Activated T-helper 1 cell treated with anti-CD3 and anti-CD28 coated beads, Interleukin-12 subunit alpha, Interleukin-12 subunit beta, Interleukin-2, Interleukin-4 antibody, amounts not matched to agents 30 ng/mL and 10 ng/mL and 1 ng/mL, durations not matched to agents 14 hours and 24 hours and 36 hours (primary cell): Measurements from ENCODE around the gene OR52L1. TPM values are rescaled to one million over a fixed set of nuclear protein-coding genes. Genes with fewer than 3 reads are reported as not detected.

Source experiments
- DNase-seq: peaks from one replicate; pipeline ENCODE4 v3.0.0; 2021; ENCODE audit warnings: low spot score
- H3K27ac Mint-ChIP-seq: one replicate; pipeline ENCODE4 v1.8.0; 2021; ENCODE audit warnings: mild to moderate bottlenecking, mixed read lengths
- H3K27me3 Mint-ChIP-seq: one replicate; pipeline ENCODE4 v1.8.0; 2022; ENCODE audit warnings: mild to moderate bottlenecking, moderate library complexity, mixed read lengths; ENCODE audit not compliant: insufficient read depth
- H3K36me3 Mint-ChIP-seq: one replicate; pipeline ENCODE4 v1.8.0; 2021; ENCODE audit warnings: low read depth, mixed read lengths
- H3K4me1 Mint-ChIP-seq: one replicate; pipeline ENCODE4 v1.8.0; 2021; ENCODE audit warnings: low read depth, mixed read lengths
- H3K4me3 Mint-ChIP-seq: one replicate; pipeline ENCODE4 v1.8.0; 2021; ENCODE audit warnings: mild to moderate bottlenecking, moderate library complexity, mixed read lengths
- H3K9me3 Mint-ChIP-seq: one replicate; pipeline ENCODE4 v1.8.0; 2021; ENCODE audit warnings: mixed read lengths
- intact Hi-C: fragments of 100-400 bp; cut with micrococcal nuclease; formaldehyde crosslinking; loops from one replicate; pipeline ENCODE4 v1.15.1; 2024
- total RNA-seq: library from RNA; stranded (reverse); gene quantifications from 2 replicates; pipeline ENCODE4 v1.2.3, GENCODE V29; 2022

The OR52L1 gene
- 0.20 TPM in 1 of 2 replicates, not detected in the other for total RNA-seq

GRCh38 chr11:5986885-5987284 is at the start of gene OR52L1:
Gene OR52L1, minus strand, starts transcription at chr11:5986985. Its CDS starts 55 bp downstream, at chr11:5986930.
- Mint-ChIP-seq H3K4me1 (no peaks in the 10 kb centered on the region), H3K36me3 (no peaks in the 10 kb centered on the region), H3K27me3 (peaks cover 10% of the 10 kb centered on the region), H3K4me3 (no peak within 1 kb of the TSS), H3K9me3 (no peaks in the 10 kb centered on the region), H3K27ac (no peak within 1 kb of the TSS)
- DNase-seq: no peak
- intact Hi-C loops: no loop called here

GRCh38 chr11:6030708-6031405 is 44.1 kb upstream of the OR52L1 start, which contains the start of gene OR56A1:
Gene OR56A1, minus strand, starts transcription at chr11:6030758. Its CDS starts 3,066 bp downstream, at chr11:6027692.
- Mint-ChIP-seq H3K27me3 (peaks cover 5% of the 10 kb centered on the region), H3K4me3 (no peak within 1 kb of the TSS), H3K36me3 (no peaks in the 10 kb centered on the region), H3K4me1 (no peaks in the 10 kb centered on the region), H3K27ac (no peak within 1 kb of the TSS), H3K9me3 (no peaks in the 10 kb centered on the region)
- DNase-seq: no peak
- intact Hi-C loops: no loop called here

- intact Hi-C loops: no loop called here
- Mint-ChIP-seq H3K4me1 (no peaks in the 10 kb centered on the region), H3K36me3 (no peaks in the 10 kb centered on the region), H3K27ac (no peak overlapping the region), H3K4me3 (no peak overlapping the region), H3K9me3 (no peaks in the 10 kb centered on the region), H3K27me3 (peaks cover 15% of the 10 kb centered on the region)
- no peak for DNase-seq
These were observed 40.7 kb upstream of the OR52L1 start for GRCh38 chr11:6027501-6027900.

GRCh38 chr11:6025056-6025455 is 38.3 kb upstream of the OR52L1 start:
- intact Hi-C loops: no loop called here
- Mint-ChIP-seq H3K27me3 (peaks cover 21% of the 10 kb centered on the region), H3K4me3 (no peak overlapping the region), H3K4me1 (no peaks in the 10 kb centered on the region), H3K36me3 (no peaks in the 10 kb centered on the region), H3K9me3 (no peaks in the 10 kb centered on the region), H3K27ac (no peak overlapping the region)
- DNase-seq: no peak

DNA sequence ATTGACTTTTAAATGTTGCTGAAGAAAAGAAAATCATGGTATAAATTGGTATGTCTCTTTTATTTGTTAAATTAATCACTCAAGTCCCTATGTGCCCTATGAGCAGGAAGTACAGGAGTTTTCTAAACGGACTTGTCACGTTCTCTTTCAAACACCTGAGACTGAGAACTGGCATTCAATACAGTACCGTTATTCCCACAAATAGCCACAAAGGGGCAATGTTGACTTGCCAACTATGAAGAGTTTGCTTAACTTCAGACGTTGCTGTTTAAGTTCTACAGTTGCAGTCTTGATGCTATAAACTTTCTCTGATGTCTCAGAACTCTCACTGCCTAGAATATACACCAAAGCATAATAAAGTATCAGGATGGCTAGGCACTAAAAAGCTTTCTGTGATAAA is 36.2 kb upstream of the OR52L1 start:
- peak; percentile 4 for DNase-seq
- Mint-ChIP-seq H3K4me1 (no peaks in the 10 kb centered on the region), H3K27ac (no peak overlapping the region), H3K9me3 (no peaks in the 10 kb centered on the region), H3K4me3 (no peak overlapping the region), H3K36me3 (no peaks in the 10 kb centered on the region), H3K27me3 (peaks cover 23% of the 10 kb centered on the region)
- intact Hi-C loops: loop anchor here (1.0 kb wide), 2 partner anchors 292 to 330 kb away; no protein-coding TSS in a partner anchor

DNA sequence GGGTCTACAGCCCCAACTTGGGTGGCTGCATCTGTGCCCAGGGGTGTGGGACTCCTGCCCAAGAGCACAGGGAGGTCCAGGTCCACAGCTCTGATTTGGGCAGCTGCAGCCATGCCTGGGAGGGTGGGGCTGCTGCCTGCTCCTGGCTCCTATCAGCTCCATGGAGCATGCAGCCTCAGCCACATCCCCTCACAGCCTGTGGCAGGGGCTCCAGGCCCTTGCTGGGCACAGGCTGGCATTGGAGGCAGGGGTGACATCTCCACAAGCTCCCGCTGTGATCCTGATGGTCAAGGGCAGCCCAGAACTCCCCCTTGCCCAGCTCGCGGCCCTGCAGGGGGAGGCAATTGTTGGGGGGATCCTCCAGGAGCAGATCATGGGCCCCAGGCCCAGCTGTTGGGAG is 26.3 kb upstream of the OR52L1 start:
- intact Hi-C loops: no loop called here
- Mint-ChIP-seq H3K9me3 (no peaks in the 10 kb centered on the region), H3K36me3 (no peaks in the 10 kb centered on the region), H3K27me3 (peaks cover 7% of the 10 kb centered on the region), H3K4me3 (no peak overlapping the region), H3K27ac (no peak overlapping the region), H3K4me1 (no peaks in the 10 kb centered on the region)
- no peak for DNase-seq

DNA sequence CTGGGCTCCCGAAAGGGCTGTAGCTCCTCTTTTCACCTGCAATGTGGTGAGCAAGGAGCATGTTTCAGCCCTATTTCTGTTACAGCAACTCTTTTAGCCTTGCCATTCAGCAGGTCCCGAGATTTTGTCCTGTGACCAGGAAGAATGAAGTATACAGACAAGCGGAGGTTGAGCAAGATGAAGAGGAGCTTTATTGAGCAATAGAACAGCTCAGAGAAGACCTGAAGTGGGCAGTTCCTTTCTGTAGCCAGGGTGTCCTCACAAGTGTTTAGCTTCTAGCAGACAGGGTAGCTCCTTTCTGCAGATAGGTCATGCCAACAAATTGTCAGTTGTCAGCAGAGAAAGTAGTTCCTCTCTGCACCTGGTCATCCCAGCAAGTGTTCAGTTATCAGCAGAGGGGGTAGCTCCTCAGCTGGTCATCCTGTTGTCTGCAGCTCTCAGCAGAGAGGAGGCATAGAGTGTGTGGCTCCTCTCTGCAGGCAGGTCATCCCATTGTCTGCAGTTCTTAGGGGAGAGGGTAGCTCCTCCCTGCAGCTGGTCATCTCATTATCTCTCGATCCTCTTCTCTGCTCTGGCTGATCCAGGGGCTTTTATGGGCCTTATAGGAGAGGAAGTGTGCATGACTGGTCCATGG is 25.4 kb upstream of the OR52L1 start:
- intact Hi-C loops: no loop called here
- H3K36me3 Mint-ChIP-seq: no peaks in the 10 kb centered on the region
- DNase-seq: no peak
- H3K27ac Mint-ChIP-seq: no peak overlapping the region
- H3K27me3 Mint-ChIP-seq: peaks cover 7% of the 10 kb centered on the region
- no peaks in the 10 kb centered on the region for H3K4me1 Mint-ChIP-seq
- no peaks in the 10 kb centered on the region for H3K9me3 Mint-ChIP-seq
- no peak overlapping the region for H3K4me3 Mint-ChIP-seq

DNA sequence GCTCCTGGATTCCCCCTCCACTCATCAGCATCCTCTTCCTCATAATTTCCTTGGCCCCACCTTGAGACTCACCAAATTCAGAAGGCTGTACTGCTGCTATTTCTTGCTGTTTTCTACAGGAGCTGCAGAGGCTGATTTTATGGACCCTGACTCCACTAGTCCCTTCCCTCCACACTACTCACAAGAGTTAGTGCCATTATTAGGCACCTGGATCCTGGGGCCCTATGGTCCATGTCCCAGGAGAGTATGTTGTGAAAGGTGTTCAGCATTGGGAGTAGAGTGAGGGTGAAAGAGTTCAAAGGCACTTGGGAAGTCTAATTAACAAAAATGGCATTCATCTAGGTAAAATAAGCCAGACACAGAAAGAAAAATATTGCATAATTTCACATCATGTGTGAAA is 20.1 kb upstream of the OR52L1 start, which contains the start of gene OR56A4:
Gene OR56A4 (minus strand): TSS at position 101 of the 400 bp plus-strand sequence. CDS start 3,954 bp downstream, outside the sequence.
- Mint-ChIP-seq H3K9me3 (no peaks in the 10 kb centered on the region), H3K27me3 (peaks cover 9% of the 10 kb centered on the region), H3K36me3 (no peaks in the 10 kb centered on the region), H3K4me3 (no peak within 1 kb of the TSS), H3K4me1 (no peaks in the 10 kb centered on the region), H3K27ac (no peak within 1 kb of the TSS)
- intact Hi-C loops: no loop called here
- no peak for DNase-seq

DNA sequence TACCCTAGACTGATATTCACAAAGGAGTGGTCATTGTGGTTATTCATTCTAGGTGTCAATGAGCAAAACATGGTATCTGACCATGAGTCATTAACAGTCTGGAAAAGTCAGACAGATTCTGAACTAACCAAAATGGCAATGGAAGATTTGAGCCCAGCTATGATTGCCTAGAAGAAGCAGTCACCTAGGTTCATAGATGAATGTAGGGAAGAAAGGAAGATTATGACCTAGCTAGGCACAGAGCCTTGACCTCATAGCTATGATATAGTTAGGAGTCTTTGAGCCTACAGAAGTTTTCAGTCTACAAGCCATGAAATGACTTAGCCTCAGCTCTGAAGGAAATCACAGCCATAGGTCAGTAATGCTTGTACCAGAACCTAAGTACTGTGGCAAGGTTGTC is 19.6 kb upstream of the OR52L1 start:
- H3K4me3 Mint-ChIP-seq: no peak overlapping the region
- peaks cover 9% of the 10 kb centered on the region for H3K27me3 Mint-ChIP-seq
- intact Hi-C loops: no loop called here

DNA sequence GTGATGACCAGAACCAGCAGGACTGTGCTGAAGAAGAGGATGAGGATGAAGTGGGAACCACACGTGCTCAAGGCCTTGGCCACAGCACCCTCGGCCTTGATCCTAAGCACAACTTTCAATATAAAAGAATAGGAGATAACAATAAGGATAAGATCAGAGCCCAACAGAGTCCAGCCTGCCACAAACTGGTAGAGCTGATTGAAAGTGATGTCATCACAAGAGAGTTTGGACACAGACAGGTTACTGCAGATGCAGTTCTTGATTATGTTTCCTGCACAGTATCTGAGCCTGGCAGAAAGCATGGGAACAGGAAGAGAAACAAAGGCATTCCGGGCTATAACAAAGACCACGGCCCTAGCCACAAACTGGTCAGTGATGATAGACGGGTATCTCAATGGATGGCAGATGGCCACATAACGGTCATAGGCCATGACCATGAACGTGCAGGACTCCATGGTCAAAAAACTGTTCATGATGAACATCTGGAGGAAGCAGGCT is 15.5 kb upstream of the OR52L1 start:
- H3K4me3 Mint-ChIP-seq: no peak overlapping the region
- no peak overlapping the region for H3K27ac Mint-ChIP-seq
- no peaks in the 10 kb centered on the region for H3K4me1 Mint-ChIP-seq
- H3K9me3 Mint-ChIP-seq: no peaks in the 10 kb centered on the region
- H3K36me3 Mint-ChIP-seq: no peaks in the 10 kb centered on the region
- no peak for DNase-seq
- intact Hi-C loops: no loop called here
- H3K27me3 Mint-ChIP-seq: peaks cover 2% of the 10 kb centered on the region

More for the DNA sequence above, 19.6 kb upstream of the OR52L1 start:
- no peaks in the 10 kb centered on the region for H3K36me3 Mint-ChIP-seq
- H3K4me1 Mint-ChIP-seq: no peaks in the 10 kb centered on the region
- no peak for DNase-seq
- no peak overlapping the region for H3K27ac Mint-ChIP-seq
- no peaks in the 10 kb centered on the region for H3K9me3 Mint-ChIP-seq

GRCh38 chr11:5994791-5995190 is 8.0 kb upstream of the OR52L1 start:
- peaks cover 2% of the 10 kb centered on the region for H3K27me3 Mint-ChIP-seq
- no peaks in the 10 kb centered on the region for H3K4me1 Mint-ChIP-seq
- no peak overlapping the region for H3K27ac Mint-ChIP-seq
- no peak for DNase-seq
- intact Hi-C loops: no loop called here
- H3K36me3 Mint-ChIP-seq: no peaks in the 10 kb centered on the region
- H3K4me3 Mint-ChIP-seq: no peak overlapping the region
- H3K9me3 Mint-ChIP-seq: no peaks in the 10 kb centered on the region

- Mint-ChIP-seq H3K36me3 (no peaks in the 10 kb centered on the region), H3K4me3 (no peak overlapping the region), H3K27ac (no peak overlapping the region), H3K4me1 (no peaks in the 10 kb centered on the region), H3K9me3 (no peaks in the 10 kb centered on the region), H3K27me3 (peaks cover 5% of the 10 kb centered on the region)
- DNase-seq: no peak
- intact Hi-C loops: no loop called here
These were observed 5.9 kb upstream of the OR52L1 start for GRCh38 chr11:5992604-5993251.

DNA sequence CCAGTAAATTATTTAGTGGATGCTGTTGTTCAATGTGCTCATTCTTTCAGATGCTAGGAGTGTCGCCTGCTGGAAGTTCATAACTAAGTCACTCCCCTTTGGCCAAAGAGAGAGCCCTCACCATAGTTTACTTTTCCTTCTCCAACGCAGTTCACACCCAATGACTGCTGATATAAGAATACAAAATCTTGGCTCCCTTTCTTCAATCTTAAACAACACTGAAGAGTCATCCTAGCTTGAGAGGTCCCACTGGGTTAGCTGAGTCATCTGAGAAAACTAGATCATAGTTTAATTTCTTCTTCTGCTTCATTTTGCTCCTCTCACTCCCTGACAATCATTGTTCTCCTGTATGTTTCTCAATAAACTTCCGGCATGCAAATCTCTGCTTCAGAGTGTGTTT is 5.4 kb upstream of the OR52L1 start:
- intact Hi-C loops: no loop called here
- H3K27ac Mint-ChIP-seq: no peak overlapping the region
- H3K36me3 Mint-ChIP-seq: no peaks in the 10 kb centered on the region
- no peak overlapping the region for H3K4me3 Mint-ChIP-seq
- no peaks in the 10 kb centered on the region for H3K9me3 Mint-ChIP-seq
- peaks cover 5% of the 10 kb centered on the region for H3K27me3 Mint-ChIP-seq
- no peaks in the 10 kb centered on the region for H3K4me1 Mint-ChIP-seq
- no peak for DNase-seq
